ENCODE measurements around the gene CRYM.
"Not testable (repeated sequence)": the region's sequence is repeated elsewhere in the genome, so short reads cannot be mapped to it uniquely, and the experiment has no call there.

CRYM gene

DNA sequence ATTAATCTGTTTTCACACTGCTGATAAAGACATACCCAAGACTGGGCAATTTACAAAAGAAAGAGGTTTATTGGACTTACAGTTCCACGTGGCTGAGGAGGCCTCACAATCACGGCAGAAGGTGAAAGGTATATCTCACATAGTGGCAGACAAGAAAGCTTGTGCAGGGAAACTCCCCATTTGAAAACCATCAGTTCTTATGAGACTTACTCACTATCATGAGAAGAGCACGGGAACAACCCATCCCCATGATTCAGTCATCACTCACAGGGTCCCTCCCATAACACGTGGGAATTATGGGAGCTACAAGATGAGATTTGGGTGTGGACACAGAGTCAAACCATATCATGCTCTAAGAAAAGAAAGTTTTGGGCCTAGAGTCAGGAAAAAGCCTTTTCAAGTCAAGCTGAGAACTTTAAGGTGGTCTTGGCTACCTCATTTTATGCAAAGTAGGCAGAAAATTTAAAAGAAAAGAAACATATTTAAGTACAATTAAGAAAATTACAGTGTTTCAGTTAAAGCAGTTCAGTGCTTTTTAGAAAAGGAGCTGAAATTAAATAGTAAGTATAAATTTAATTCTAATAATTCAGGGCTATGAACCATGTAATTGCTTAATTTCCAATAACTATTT, 24.9 kb upstream of the CRYM start:
- H3K4me1 ChIP-seq (ENCODE audit: control insufficient read depth, insufficient read depth, low read length, poor library complexity, severe bottlenecking) = peaks cover 11% of the 10 kb centered on the region
- no peak overlapping the region for H3K27ac ChIP-seq (ENCODE audit: insufficient read depth, low read length, poor library complexity, severe bottlenecking)
- no peaks in the 10 kb centered on the region for H3K9me3 ChIP-seq (ENCODE audit: control insufficient read depth, low read length)
- no peak overlapping the region for H3K4me3 ChIP-seq (ENCODE audit: insufficient read depth, low read depth, low read length, poor library complexity, severe bottlenecking)
- no peaks in the 10 kb centered on the region for H3K36me3 ChIP-seq (ENCODE audit: control insufficient read depth, insufficient read depth, low read length)
- DNase-seq = no peak
- H3K27me3 ChIP-seq (replicated peaks; ENCODE audit: control insufficient read depth, insufficient read depth, low read length, poor library complexity, severe bottlenecking) = no peaks in the 10 kb centered on the region

GRCh38 chr16:21302454-21302853, 24.4 kb upstream of the CRYM start:
- H3K4me1 ChIP-seq (ENCODE audit: control insufficient read depth, insufficient read depth, low read length, poor library complexity, severe bottlenecking) = peaks cover 11% of the 10 kb centered on the region
- no peak for DNase-seq
- no peaks in the 10 kb centered on the region for H3K27me3 ChIP-seq (replicated peaks; ENCODE audit: control insufficient read depth, insufficient read depth, low read length, poor library complexity, severe bottlenecking)
- H3K27ac ChIP-seq (ENCODE audit: insufficient read depth, low read length, poor library complexity, severe bottlenecking) = no peak overlapping the region
- no peaks in the 10 kb centered on the region for H3K36me3 ChIP-seq (ENCODE audit: control insufficient read depth, insufficient read depth, low read length)
- no peaks in the 10 kb centered on the region for H3K9me3 ChIP-seq (ENCODE audit: control insufficient read depth, low read length)
- H3K4me3 ChIP-seq (ENCODE audit: insufficient read depth, low read depth, low read length, poor library complexity, severe bottlenecking) = no peak overlapping the region

GRCh38 chr16:21301895-21302291, 23.8 kb upstream of the CRYM start:
- H3K27me3 ChIP-seq (replicated peaks; ENCODE audit: control insufficient read depth, insufficient read depth, low read length, poor library complexity, severe bottlenecking) = no peaks in the 10 kb centered on the region
- H3K9me3 ChIP-seq (ENCODE audit: control insufficient read depth, low read length) = no peaks in the 10 kb centered on the region
- no peak for DNase-seq
- no peak overlapping the region for H3K27ac ChIP-seq (ENCODE audit: insufficient read depth, low read length, poor library complexity, severe bottlenecking)
- peak overlapping the region; percentile 73 for H3K4me3 ChIP-seq (ENCODE audit: insufficient read depth, low read depth, low read length, poor library complexity, severe bottlenecking)
- no peaks in the 10 kb centered on the region for H3K36me3 ChIP-seq (ENCODE audit: control insufficient read depth, insufficient read depth, low read length)
- H3K4me1 ChIP-seq (ENCODE audit: control insufficient read depth, insufficient read depth, low read length, poor library complexity, severe bottlenecking) = peaks cover 11% of the 10 kb centered on the region

DNA sequence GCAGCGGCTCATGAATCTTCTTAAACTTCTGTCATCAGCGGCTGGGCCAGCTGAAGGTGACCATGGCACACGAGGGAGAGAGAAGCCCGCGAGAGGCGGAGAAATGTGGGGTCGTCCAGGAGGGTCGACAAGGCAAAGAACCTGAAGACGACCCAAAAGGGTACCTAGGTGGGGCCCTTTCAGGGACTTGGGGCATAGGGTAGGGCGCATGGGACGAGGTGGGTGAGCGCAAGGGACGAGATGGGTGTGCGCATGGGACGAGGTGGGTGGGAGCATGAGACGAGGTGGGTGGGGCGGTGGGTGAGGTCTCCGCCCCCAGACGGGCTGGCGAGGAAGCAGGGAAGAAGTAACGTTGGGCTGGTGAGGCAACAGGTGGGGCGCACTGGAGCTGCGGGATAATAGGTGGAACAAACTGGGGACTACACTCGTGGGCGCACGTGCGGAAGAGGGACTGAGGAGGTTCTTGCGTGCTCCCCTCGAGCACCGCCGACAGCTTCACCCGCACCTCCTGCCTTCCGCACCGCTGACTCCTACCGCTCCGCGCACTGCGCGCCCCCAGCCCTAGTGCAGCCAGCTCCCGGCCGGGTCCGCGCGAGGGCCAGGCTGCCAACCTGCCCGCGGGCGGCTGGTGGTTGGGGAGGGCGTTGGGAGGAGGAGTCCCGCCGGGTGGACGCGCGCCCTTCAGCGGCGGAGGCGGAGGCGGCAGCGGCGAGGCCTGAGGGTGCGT, 23.2 kb upstream of the CRYM start:
- Histone ChIP-seq H3K4me1 (ENCODE audit: control insufficient read depth, insufficient read depth, low read length, poor library complexity, severe bottlenecking) (peaks cover 11% of the 10 kb centered on the region), H3K4me3 (ENCODE audit: insufficient read depth, low read depth, low read length, poor library complexity, severe bottlenecking) (peak overlapping the region; percentile 73), H3K27me3 (replicated peaks; ENCODE audit: control insufficient read depth, insufficient read depth, low read length, poor library complexity, severe bottlenecking) (no peaks in the 10 kb centered on the region), H3K9me3 (ENCODE audit: control insufficient read depth, low read length) (no peaks in the 10 kb centered on the region), H3K36me3 (ENCODE audit: control insufficient read depth, insufficient read depth, low read length) (no peaks in the 10 kb centered on the region), H3K27ac (ENCODE audit: insufficient read depth, low read length, poor library complexity, severe bottlenecking) (no peak overlapping the region)
- DNase-seq = peak in 1 of 3 donors; percentile 8

DNA sequence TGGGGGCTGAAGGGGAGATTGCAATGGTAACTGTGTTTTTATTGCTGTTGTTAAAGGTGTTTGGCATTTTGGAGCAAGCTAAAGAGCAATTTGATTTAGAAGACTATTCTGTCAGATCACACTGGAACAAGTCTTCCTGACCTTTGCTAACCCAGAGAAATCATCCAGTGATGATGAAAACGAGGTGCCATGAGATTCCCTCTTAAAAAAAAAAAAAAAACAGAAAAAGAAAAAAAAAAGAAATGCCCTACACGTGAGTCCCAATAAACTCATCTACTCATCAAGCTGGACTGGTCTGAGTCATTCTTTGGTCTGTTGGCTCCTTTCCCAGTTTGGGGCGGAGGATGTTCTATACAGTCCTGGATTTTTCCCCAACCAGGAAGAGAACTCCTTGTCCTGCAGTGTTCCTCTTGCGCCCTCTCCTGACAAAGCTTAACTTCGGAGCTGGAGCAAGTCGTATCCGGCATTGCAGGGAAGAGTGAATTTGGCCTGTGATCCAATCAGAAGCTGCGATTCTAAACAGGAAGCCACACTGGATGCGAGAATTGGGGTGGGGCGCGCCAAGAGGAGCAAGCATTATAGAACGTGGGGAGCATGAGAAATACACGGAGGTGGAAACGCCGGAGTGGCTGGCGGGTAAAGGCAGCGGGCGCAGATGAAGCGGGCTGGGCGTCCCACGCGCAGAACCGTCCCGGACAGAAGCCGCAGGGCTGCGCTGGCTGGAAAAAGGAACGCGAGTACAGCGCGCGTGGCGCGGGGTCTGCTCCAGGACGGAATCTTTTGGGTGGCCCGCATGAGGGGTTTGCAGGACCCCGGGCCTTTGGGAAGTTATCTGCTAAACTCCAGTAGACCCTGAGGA, 22.4 kb upstream of the CRYM start:
- no peak overlapping the region for H3K27ac ChIP-seq (ENCODE audit: insufficient read depth, low read length, poor library complexity, severe bottlenecking)
- H3K27me3 ChIP-seq (replicated peaks; ENCODE audit: control insufficient read depth, insufficient read depth, low read length, poor library complexity, severe bottlenecking) = no peaks in the 10 kb centered on the region
- no peaks in the 10 kb centered on the region for H3K36me3 ChIP-seq (ENCODE audit: control insufficient read depth, insufficient read depth, low read length)
- H3K9me3 ChIP-seq (ENCODE audit: control insufficient read depth, low read length) = no peaks in the 10 kb centered on the region
- peaks cover 11% of the 10 kb centered on the region for H3K4me1 ChIP-seq (ENCODE audit: control insufficient read depth, insufficient read depth, low read length, poor library complexity, severe bottlenecking)
- H3K4me3 ChIP-seq (ENCODE audit: insufficient read depth, low read depth, low read length, poor library complexity, severe bottlenecking) = peak overlapping the region; percentile 73
- peak in 1 of 3 donors; percentile 10 for DNase-seq

- H3K27me3 ChIP-seq (replicated peaks; ENCODE audit: control insufficient read depth, insufficient read depth, low read length, poor library complexity, severe bottlenecking); H3K9me3 ChIP-seq (ENCODE audit: control insufficient read depth, low read length); H3K27ac ChIP-seq (ENCODE audit: insufficient read depth, low read length, poor library complexity, severe bottlenecking); H3K36me3 ChIP-seq (ENCODE audit: control insufficient read depth, insufficient read depth, low read length); H3K4me1 ChIP-seq (ENCODE audit: control insufficient read depth, insufficient read depth, low read length, poor library complexity, severe bottlenecking); DNase-seq; H3K4me3 ChIP-seq (ENCODE audit: insufficient read depth, low read depth, low read length, poor library complexity, severe bottlenecking): not testable (repeated sequence)
Measured at GRCh38 chr16:21289789-21290188, 11.7 kb upstream of the CRYM start.

DNA sequence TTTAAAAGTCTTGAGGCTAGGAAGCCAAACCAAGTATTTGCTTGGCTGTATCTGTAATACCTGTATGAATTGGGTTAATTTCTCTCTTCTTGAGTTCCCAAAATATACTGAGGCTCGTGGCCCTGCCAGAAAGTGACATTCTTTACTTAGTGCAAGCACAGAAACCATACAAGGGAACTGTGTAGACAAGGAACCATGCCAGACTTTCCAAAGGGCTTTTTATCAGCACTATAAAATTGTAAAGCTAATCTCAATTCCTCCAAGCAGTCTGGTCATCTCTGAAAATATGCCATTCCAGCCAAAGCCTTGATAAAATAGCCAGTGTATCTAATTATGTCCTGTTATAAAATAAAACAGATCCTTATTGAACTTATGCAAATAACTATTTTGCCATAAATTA, 7.2 kb upstream of the CRYM start:
- no peaks in the 10 kb centered on the region for H3K9me3 ChIP-seq (ENCODE audit: control insufficient read depth, low read length)

GRCh38 chr16:21284414-21284813, 6.3 kb upstream of the CRYM start:
- Histone ChIP-seq H3K4me1 (ENCODE audit: control insufficient read depth, insufficient read depth, low read length, poor library complexity, severe bottlenecking) (no peaks in the 10 kb centered on the region), H3K36me3 (ENCODE audit: control insufficient read depth, insufficient read depth, low read length) (no peaks in the 10 kb centered on the region), H3K4me3 (ENCODE audit: insufficient read depth, low read depth, low read length, poor library complexity, severe bottlenecking) (no peak overlapping the region), H3K27me3 (replicated peaks; ENCODE audit: control insufficient read depth, insufficient read depth, low read length, poor library complexity, severe bottlenecking) (peaks cover 10% of the 10 kb centered on the region), H3K9me3 (ENCODE audit: control insufficient read depth, low read length) (no peaks in the 10 kb centered on the region), H3K27ac (ENCODE audit: insufficient read depth, low read length, poor library complexity, severe bottlenecking) (no peak overlapping the region)
- DNase-seq = no peak

More for the DNA sequence above, 7.2 kb upstream of the CRYM start:
- DNase-seq = no peak
- H3K27me3 ChIP-seq (replicated peaks; ENCODE audit: control insufficient read depth, insufficient read depth, low read length, poor library complexity, severe bottlenecking) = peaks cover 10% of the 10 kb centered on the region
- H3K4me1 ChIP-seq (ENCODE audit: control insufficient read depth, insufficient read depth, low read length, poor library complexity, severe bottlenecking) = no peaks in the 10 kb centered on the region
- no peak overlapping the region for H3K4me3 ChIP-seq (ENCODE audit: insufficient read depth, low read depth, low read length, poor library complexity, severe bottlenecking)
- H3K27ac ChIP-seq (ENCODE audit: insufficient read depth, low read length, poor library complexity, severe bottlenecking) = no peak overlapping the region
- no peaks in the 10 kb centered on the region for H3K36me3 ChIP-seq (ENCODE audit: control insufficient read depth, insufficient read depth, low read length)

DNA sequence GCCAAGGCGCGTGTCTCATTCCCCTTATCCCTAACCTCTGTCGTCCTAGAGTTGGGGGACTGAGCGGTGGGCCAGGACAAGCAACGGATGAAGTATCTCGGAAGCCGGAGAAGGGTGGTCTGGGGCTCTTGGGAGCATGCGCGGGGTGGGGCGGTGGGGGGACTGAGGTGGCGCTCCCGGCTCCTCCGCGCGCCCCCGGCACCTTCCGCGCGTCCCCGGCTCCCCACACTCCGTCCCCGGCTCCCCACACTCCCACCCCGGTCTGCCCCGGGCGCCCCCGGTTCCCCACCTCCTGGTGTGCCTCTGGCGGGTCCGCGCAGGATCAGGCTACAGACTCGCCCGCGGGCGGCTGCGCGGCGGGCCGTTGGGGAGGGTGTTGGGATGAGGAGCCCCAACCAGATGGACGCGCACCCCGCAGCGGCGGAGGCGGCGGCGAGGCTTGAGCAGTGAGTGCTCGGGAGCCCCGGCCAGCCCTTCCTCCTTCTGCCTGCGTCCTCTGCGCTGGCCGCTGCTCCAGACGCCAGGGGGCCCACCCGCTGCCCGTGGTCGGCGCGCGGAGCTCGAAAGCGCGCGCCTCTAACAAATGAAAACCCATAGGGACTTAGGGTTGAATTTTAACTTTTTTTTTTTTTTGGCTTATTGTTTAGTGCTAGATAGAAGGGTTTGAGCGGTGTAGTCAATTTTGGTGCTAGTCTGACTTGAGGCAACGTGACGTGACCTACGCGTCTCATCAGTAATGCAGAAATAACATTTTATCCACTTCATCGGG, 5.6 kb upstream of the CRYM start:
- DNase-seq = no peak
- Histone ChIP-seq H3K4me3 (ENCODE audit: insufficient read depth, low read depth, low read length, poor library complexity, severe bottlenecking) (no peak overlapping the region), H3K27me3 (replicated peaks; ENCODE audit: control insufficient read depth, insufficient read depth, low read length, poor library complexity, severe bottlenecking) (peaks cover 10% of the 10 kb centered on the region), H3K9me3 (ENCODE audit: control insufficient read depth, low read length) (no peaks in the 10 kb centered on the region), H3K36me3 (ENCODE audit: control insufficient read depth, insufficient read depth, low read length) (no peaks in the 10 kb centered on the region), H3K4me1 (ENCODE audit: control insufficient read depth, insufficient read depth, low read length, poor library complexity, severe bottlenecking) (no peaks in the 10 kb centered on the region), H3K27ac (ENCODE audit: insufficient read depth, low read length, poor library complexity, severe bottlenecking) (no peak overlapping the region)

Measured in effector memory CD4-positive, alpha-beta T cell (primary cell).